Measurements from ENCODE around the gene RGS14.

DNA sequence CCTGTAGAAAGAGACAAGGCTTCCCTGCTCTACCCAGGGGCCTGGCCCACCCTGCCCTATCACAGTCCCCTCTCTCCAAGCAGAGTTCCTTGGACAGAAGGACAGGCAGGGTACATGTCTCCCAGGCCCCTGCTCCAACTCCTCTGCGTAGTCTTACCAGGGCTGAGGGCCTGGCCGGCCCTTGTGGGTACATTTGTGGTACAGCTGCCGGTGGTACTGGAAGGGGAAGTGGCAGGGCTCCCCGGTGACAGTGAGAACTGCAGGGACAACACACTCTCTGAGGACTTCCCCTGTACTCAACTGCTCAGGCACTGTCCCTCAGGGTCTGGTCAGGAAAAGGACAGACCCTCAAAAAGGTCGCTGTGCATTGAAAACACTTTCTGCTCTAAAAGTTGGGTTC is 48.1 kb downstream of the RGS14 start:
- TF ChIP-seq, protein P1, sequence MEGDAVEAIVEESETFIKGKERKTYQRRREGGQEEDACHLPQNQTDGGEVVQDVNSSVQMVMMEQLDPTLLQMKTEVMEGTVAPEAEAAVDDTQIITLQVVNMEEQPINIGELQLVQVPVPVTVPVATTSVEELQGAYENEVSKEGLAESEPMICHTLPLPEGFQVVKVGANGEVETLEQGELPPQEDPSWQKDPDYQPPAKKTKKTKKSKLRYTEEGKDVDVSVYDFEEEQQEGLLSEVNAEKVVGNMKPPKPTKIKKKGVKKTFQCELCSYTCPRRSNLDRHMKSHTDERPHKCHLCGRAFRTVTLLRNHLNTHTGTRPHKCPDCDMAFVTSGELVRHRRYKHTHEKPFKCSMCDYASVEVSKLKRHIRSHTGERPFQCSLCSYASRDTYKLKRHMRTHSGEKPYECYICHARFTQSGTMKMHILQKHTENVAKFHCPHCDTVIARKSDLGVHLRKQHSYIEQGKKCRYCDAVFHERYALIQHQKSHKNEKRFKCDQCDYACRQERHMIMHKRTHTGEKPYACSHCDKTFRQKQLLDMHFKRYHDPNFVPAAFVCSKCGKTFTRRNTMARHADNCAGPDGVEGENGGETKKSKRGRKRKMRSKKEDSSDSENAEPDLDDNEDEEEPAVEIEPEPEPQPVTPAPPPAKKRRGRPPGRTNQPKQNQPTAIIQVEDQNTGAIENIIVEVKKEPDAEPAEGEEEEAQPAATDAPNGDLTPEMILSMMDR (IDR thresholded peaks at IDR 0.05 in 2 of 3, conservative IDR thresholded peaks at IDR 0.05 in 1 of 3; ENCODE audit: borderline replicate concordance in 1 of 3, insufficient read depth in 1 of 3, low read depth in 2 of 3, low read length in 2 of 3), result no peak
- TF ChIP-seq SRF (IDR thresholded peaks at IDR 0.05; ENCODE audit: low read depth) (no peak), POLR2AphosphoS5 (IDR thresholded peaks at IDR 0.05; ENCODE audit: low read depth, low read length) (no peak), JUND (IDR thresholded peaks at IDR 0.05) (no peak), CEBPB (IDR thresholded peaks at IDR 0.05; ENCODE audit: low read depth) (no peak), YY1 (IDR thresholded peaks at IDR 0.05; ENCODE audit: extremely low read depth, insufficient replicate concordance, low read depth, low read length) (no peak), POLR2A (IDR thresholded peaks at IDR 0.05; ENCODE audit: borderline replicate concordance, extremely low read depth, insufficient read depth, insufficient read length) (no peak)
- TF ChIP-seq, protein P2, sequence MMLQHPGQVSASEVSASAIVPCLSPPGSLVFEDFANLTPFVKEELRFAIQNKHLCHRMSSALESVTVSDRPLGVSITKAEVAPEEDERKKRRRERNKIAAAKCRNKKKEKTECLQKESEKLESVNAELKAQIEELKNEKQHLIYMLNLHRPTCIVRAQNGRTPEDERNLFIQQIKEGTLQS (IDR thresholded peaks at IDR 0.05), result no peak
- TF ChIP-seq, protein P3, sequence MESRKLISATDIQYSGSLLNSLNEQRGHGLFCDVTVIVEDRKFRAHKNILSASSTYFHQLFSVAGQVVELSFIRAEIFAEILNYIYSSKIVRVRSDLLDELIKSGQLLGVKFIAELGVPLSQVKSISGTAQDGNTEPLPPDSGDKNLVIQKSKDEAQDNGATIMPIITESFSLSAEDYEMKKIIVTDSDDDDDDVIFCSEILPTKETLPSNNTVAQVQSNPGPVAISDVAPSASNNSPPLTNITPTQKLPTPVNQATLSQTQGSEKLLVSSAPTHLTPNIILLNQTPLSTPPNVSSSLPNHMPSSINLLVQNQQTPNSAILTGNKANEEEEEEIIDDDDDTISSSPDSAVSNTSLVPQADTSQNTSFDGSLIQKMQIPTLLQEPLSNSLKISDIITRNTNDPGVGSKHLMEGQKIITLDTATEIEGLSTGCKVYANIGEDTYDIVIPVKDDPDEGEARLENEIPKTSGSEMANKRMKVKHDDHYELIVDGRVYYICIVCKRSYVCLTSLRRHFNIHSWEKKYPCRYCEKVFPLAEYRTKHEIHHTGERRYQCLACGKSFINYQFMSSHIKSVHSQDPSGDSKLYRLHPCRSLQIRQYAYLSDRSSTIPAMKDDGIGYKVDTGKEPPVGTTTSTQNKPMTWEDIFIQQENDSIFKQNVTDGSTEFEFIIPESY (IDR thresholded peaks at IDR 0.05; ENCODE audit: extremely low read depth, insufficient replicate concordance, low read length), result no peak
- TF ChIP-seq, protein P4, sequence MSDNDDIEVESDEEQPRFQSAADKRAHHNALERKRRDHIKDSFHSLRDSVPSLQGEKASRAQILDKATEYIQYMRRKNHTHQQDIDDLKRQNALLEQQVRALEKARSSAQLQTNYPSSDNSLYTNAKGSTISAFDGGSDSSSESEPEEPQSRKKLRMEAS (IDR thresholded peaks at IDR 0.05), result no peak
- TF ChIP-seq, protein P5, sequence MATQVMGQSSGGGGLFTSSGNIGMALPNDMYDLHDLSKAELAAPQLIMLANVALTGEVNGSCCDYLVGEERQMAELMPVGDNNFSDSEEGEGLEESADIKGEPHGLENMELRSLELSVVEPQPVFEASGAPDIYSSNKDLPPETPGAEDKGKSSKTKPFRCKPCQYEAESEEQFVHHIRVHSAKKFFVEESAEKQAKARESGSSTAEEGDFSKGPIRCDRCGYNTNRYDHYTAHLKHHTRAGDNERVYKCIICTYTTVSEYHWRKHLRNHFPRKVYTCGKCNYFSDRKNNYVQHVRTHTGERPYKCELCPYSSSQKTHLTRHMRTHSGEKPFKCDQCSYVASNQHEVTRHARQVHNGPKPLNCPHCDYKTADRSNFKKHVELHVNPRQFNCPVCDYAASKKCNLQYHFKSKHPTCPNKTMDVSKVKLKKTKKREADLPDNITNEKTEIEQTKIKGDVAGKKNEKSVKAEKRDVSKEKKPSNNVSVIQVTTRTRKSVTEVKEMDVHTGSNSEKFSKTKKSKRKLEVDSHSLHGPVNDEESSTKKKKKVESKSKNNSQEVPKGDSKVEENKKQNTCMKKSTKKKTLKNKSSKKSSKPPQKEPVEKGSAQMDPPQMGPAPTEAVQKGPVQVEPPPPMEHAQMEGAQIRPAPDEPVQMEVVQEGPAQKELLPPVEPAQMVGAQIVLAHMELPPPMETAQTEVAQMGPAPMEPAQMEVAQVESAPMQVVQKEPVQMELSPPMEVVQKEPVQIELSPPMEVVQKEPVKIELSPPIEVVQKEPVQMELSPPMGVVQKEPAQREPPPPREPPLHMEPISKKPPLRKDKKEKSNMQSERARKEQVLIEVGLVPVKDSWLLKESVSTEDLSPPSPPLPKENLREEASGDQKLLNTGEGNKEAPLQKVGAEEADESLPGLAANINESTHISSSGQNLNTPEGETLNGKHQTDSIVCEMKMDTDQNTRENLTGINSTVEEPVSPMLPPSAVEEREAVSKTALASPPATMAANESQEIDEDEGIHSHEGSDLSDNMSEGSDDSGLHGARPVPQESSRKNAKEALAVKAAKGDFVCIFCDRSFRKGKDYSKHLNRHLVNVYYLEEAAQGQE (IDR thresholded peaks at IDR 0.05; ENCODE audit: low read depth), result no peak

All from HCT116 (cell line).